AG08396 (cell line): Measurements from ENCODE around the gene SLC16A8.

Experiments used
- DNase-seq: peaks from one replicate; pipeline ENCODE4 v3.0.0; 2012; ENCODE audit warnings: low spot score, mixed read lengths

SLC16A8 gene

DNA sequence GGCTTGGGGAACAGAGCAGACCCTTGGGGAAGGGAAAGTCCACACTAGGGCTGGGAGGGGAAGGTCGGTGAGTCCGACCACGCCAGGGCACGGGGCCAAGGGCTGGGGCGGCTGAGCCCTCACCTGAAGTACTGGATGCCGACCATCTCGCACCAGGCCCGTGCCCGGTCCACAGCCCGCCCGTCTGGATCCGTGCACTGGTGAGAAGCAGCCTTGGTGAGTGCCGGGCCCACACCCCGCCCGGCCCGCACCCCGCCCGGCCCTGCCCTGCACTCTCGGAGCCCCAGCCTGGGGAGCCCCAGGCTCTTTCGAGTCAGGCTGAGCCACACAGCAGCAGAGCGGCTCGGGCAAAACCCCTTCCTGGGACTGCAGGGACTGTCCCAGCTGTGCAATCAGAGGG is 28.4 kb upstream of the SLC16A8 start:
- no peak for DNase-seq

- no peak for DNase-seq
Measured at GRCh38 chr22:38111925-38112355, 28.0 kb upstream of the SLC16A8 start.

DNA sequence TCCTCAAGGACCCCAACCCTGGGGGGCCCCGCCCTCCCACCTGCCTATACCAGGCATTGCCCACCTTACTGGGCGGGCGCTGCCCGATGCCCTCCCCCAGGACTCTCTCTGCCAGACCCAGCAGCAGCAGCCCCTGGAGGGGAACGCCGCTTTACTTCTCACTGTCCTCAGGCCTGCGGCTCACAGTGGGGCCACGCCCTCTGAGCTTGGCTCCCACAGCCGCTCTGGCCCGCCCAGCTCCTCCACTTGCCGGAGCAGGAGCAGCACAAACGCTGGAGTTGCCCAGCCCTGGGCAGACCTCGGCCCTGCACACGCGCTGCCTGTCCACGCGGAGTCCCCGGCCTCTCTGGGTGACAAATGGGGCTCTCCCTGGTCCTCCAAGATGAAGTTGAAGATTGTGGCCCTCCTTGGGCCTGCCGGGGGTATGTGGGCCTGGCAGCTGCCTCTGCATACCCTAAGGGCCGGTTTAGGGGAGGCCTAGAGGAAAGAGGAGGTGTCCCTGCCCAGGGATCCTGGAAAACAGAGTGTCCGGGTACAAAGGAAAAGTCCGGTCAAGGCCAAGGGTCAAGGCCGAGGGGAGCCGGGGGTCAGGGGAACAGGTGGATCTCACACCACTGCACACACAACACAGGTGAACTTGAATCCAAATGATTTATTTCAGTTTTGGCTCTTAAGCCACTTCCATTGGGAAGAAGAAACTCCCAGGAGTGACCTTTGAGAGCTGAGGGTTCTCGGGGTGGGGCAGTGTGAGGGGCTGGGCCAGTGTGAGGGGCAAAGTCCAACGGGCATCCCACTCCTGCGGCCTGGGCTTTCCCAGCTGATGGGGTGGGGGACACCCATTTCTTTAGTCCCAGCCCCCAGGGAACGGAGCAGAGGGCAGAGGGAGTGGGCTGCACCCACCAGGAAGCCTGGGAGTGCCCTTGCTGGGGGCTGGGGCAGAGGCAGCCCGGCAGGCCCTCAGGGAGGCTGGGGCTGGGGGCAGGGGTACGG is 27.2 kb upstream of the SLC16A8 start:
- DNase-seq: no peak

- no peak for DNase-seq
Measured at GRCh38 chr22:38110008-38110862, 26.3 kb upstream of the SLC16A8 start, which contains the start of gene BAIAP2L2. BAIAP2L2 (minus strand) TSS chr22:38110684; CDS start chr22:38110525, 159 bp downstream.

DNA sequence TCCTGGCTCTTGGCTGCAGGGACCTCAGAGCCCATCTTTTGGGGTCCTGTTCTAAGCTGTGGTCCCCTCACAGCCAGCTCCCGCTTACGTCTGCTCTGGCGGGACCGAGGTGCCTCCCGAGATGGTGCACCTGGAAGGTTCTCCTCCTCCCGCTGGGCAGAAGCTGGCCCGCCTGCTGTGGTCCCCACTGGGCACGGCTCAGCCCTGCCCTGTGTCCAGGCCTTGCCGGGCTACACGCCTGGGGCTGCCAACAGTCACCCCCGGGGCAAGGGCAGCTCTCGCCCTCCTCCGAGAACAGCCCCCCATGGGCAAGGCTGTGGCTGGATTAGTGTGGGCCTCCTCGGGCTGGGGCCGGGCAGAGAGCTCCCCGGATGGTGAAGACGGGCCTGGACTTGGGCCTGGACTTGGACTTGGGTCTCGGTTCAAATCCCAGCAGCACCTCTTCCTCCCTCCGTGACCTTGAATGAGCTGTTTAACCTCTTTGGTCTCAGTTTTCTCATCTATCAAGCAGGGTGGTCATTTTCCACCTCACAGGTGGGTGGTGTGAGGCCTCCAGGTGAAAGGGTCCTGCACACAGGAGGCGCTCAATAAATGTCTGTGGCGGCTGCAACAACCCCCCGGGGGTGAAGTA is 25.5 kb upstream of the SLC16A8 start:
- no peak for DNase-seq

- DNase-seq: no peak
Measured at GRCh38 chr22:38108561-38109319, 24.8 kb upstream of the SLC16A8 start.

DNA sequence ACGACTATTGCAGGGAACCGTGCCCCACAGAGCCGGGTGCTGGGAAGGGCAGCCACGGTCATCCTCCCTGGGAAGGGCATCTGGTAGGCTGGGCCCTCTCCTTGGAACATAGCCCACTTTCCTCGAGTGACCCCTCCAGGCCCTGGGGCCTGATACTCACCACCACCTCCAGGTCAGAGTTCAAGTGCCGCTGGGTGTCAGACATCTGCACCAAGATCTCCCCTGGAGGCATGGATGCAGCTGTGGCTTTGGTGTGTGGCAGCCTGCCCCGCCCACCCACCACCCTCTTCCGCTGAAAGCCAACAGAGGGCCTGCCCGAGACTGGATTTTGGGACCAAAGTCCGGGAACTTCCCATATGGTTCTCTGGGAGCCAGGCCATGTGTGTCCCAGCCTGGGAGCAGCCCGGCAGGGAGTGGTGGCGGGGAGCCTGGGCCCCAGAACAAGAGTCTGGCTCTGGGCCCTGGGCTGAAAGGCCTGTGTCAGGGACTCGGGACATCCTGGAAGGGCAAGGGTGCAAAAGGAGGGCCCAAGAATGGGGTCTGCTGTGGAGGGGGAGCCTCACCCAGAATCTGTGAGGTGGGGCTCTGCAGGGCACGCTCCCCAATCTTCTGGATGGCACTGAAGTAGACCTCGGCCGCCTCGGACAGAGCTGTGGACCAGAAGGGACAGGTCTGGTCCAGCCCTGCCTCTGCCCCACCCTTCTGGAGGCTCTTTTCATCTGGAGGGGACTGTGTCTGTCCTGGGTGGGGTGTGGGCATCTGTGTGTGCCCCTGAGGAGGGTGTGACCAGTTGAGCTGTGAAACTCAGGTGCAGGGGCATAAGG is 23.9 kb upstream of the SLC16A8 start:
- no peak for DNase-seq

- DNase-seq: no peak
Measured at GRCh38 chr22:38106814-38107578, 23.0 kb upstream of the SLC16A8 start.

DNA sequence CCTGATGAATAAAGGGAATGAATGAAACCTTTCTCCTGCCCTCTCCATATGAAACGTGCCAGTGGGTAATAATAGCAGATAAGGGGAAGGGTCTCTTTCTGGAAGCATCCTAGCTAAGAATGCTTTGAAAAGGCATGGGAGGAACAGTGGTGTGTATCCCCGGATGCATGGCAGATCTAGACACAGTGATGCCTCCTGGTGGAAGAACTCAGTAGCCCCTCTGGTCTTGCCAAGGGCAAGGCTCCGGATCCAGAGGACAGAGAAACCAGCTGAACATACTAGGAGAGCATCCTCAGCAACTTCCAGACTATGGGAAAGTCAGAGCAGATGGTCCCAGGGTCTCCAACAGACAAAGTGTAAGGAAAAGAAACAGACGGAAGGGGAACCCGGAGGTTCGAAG is 20.1 kb upstream of the SLC16A8 start:
- peak; percentile 58 for DNase-seq

DNA sequence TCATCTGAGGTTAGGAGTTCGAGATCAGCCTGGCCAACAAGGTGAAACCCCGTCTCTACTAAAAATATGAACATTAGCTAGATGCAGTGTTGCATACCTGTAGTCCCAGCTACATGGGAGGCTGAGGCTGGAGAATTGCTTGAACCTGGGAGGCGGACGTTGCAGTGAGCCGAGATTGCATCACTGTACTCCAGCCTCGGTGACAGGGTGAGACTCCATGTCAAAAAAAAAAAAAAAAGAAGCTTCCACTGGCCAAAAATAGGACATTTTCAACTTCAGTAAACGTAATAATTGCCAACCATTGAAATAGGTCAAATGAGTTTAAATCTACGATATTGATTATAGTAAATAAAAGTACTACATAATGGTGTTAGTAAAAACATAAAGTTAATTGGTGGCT is 19.7 kb upstream of the SLC16A8 start:
- DNase-seq: no peak

DNA sequence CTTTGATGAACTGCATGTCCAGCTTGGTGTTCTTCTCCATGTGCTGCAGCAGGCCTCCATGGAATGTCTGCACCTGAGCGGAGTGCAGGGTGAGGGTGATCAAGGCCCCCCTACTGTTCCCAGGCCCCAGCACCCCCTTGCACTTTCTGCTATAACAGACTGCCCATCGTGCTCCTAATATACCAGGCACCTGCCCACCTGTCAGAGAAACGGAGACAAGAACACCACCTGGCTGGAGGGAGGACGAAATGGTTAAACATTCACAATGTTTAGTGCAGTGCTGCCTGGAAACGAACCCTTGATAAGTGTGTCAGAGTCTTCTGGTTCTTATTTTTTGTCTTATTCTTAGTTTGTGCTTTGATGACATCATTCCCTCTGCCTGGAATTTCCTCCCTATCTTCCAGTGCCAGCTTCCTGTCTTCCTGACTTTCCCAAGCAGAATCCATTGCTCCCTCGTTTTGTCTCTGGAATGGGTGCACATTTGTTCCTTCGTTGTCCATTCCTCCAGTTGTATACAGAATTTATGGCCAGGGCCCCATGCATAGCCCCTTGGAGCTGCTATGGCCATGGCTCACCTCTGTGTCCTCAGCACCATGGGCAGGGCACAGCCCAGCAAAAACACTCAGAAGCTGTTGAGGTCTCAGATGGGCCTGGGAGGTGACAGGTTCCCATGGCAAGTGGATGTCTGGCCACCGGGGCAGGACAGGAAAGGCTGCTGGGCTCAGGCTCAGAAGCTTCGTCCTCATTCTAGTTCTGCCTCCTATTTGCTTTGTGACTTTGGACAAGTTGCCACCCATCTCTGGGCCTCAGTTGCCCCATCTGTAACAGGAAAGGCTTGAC is 14.6 kb upstream of the SLC16A8 start:
- DNase-seq: peak; percentile 74

- no peak for DNase-seq
Measured at GRCh38 chr22:38097557-38098409, 13.8 kb upstream of the SLC16A8 start.

DNA sequence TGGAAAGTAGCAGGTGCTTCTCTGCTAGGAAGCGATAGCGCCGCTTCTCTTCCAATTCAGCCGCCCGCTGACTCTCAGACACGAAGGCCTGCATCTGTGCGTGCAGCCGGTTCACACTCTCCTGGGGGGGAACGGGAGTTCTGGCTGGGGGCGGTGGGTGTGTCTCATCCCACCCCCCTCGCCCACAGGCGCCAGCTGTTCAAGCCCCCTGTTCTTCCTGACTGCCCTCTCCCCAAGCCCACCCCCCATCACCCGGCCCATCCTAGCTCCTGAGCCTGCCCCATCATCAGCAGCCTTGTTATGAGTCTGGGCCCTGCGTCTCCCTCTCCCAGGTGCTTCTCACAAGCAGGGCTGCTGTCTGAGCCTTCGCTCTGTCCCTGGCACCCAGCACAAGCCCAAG is 13.1 kb upstream of the SLC16A8 start:
- no peak for DNase-seq

- no peak for DNase-seq
Measured at GRCh38 chr22:38089474-38089851, 5.5 kb upstream of the SLC16A8 start.

- DNase-seq: peak; percentile 62
Measured at GRCh38 chr22:38088629-38089473, 4.9 kb upstream of the SLC16A8 start.

DNA sequence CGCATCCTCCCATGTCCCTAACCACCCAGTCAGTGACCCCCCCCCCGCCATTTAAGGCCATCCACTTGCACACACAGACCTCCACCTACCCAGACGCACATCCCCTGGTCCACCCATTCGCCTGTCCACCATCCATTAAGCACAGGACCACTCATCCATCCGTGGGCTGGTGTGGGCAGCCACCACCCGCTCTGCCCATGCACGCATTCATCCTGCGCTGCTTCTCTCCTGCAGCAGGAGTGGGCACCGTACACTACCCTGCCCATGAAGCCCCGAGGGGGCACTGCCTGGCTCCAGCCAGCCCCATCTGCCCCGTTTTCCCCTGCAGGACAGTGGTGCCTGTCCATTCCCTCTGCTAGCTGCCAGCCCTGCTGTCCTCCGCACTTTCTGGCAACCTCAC is 3.9 kb upstream of the SLC16A8 start:
- no peak for DNase-seq

GRCh38 chr22:38086942-38087341 is 3.0 kb upstream of the SLC16A8 start:
- DNase-seq: no peak
